RWPE1 (cell line): ENCODE results near the gene HNF1A.
A peak's percentile ranks its signal among the peaks of the same experiment; 100 is the strongest.

Experiments used
- CTCF ChIA-PET: fragments of 350-600 bp; sonication (Branson Sonifier 250); formaldehyde crosslinking; extraction: SDS; loops from one replicate; lab custom pipeline; 2021; lab: Yijun Ruan, JAX
- POLR2A ChIA-PET: fragments of 400-600 bp; formaldehyde crosslinking; extraction: SDS; loops from one replicate; lab custom pipeline; 2020; ENCODE audit warnings: antibody characterized with exemption; ENCODE audit not compliant: low non-redundant PET; lab: Yijun Ruan, JAX
- DNase-seq: peaks from one replicate; pipeline ENCODE4 v3.0.0; 2012; ENCODE audit warnings: low spot score
- H3K27ac ChIP-seq: fragments of 450-650 bp; 2 replicates; pipeline ENCODE4 v1.5.1; 2017
- TF ChIP-seq, protein P1 (sequence below): fragments of 450-650 bp; conservative IDR thresholded peaks from 2 replicates; pipeline ENCODE4 v1.5.1; 2017; ENCODE audit warnings: low read depth, mild to moderate bottlenecking

HNF1A gene, protein sequence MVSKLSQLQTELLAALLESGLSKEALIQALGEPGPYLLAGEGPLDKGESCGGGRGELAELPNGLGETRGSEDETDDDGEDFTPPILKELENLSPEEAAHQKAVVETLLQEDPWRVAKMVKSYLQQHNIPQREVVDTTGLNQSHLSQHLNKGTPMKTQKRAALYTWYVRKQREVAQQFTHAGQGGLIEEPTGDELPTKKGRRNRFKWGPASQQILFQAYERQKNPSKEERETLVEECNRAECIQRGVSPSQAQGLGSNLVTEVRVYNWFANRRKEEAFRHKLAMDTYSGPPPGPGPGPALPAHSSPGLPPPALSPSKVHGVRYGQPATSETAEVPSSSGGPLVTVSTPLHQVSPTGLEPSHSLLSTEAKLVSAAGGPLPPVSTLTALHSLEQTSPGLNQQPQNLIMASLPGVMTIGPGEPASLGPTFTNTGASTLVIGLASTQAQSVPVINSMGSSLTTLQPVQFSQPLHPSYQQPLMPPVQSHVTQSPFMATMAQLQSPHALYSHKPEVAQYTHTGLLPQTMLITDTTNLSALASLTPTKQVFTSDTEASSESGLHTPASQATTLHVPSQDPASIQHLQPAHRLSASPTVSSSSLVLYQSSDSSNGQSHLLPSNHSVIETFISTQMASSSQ

GRCh38 chr12:120978296-120979219 lies at the start of gene HNF1A:
TSS of gene HNF1A (plus strand) at chr12:120978543. CDS start at chr12:120978769, 226 bp downstream.
- ChIA-PET CTCF (interaction anchor here (0.6 kb wide), 1 partner anchor 312 kb away, joined by 3 read pairs; no protein-coding TSS in a partner anchor), POLR2A (no interaction called here)
- no peak for DNase-seq
- no peak within 1 kb of the TSS for H3K27ac ChIP-seq
- TF ChIP-seq, protein P1, sequence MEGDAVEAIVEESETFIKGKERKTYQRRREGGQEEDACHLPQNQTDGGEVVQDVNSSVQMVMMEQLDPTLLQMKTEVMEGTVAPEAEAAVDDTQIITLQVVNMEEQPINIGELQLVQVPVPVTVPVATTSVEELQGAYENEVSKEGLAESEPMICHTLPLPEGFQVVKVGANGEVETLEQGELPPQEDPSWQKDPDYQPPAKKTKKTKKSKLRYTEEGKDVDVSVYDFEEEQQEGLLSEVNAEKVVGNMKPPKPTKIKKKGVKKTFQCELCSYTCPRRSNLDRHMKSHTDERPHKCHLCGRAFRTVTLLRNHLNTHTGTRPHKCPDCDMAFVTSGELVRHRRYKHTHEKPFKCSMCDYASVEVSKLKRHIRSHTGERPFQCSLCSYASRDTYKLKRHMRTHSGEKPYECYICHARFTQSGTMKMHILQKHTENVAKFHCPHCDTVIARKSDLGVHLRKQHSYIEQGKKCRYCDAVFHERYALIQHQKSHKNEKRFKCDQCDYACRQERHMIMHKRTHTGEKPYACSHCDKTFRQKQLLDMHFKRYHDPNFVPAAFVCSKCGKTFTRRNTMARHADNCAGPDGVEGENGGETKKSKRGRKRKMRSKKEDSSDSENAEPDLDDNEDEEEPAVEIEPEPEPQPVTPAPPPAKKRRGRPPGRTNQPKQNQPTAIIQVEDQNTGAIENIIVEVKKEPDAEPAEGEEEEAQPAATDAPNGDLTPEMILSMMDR, result no peak

- CTCF ChIA-PET, result no interaction called here
- TF ChIP-seq, protein P1, result no peak
- no peak overlapping the region for H3K27ac ChIP-seq
- POLR2A ChIA-PET, result interaction anchor here (0.6 kb wide), 1 partner anchor 37 kb away, joined by 8 read pairs; no protein-coding TSS in a partner anchor
- peak; percentile 71 for DNase-seq
Observed at GRCh38 chr12:120928864-120929652, 49.3 kb upstream of the HNF1A start.

GRCh38 chr12:120930032-120930431 lies 48.3 kb upstream of the HNF1A start:
- no peak overlapping the region for H3K27ac ChIP-seq
- DNase-seq, result no peak
- TF ChIP-seq, protein P1, result no peak
- ChIA-PET POLR2A (no interaction called here), CTCF (no interaction called here)

DNA sequence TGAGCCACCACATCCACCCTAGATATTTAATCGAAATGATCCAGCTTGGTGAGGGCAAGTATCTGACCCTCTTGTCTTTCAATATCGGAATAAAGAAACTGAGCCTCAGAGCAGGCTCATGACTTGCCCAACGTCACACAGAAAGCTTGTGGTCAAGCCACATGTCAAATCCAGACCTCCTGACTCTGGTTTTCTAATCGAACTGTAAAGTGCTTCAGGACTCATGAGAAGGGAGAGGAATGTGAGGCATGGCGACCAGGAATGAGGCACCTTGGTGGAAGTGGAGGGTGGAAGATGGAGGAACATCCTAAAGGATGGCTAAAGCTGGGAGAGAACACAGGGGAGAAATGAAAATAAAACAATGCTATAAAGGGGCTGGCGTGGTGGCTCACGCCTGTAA lies 46.3 kb upstream of the HNF1A start:
- ChIA-PET POLR2A (no interaction called here), CTCF (no interaction called here)
- no peak for DNase-seq
- no peak overlapping the region for H3K27ac ChIP-seq
- TF ChIP-seq, protein P1, result no peak

DNA sequence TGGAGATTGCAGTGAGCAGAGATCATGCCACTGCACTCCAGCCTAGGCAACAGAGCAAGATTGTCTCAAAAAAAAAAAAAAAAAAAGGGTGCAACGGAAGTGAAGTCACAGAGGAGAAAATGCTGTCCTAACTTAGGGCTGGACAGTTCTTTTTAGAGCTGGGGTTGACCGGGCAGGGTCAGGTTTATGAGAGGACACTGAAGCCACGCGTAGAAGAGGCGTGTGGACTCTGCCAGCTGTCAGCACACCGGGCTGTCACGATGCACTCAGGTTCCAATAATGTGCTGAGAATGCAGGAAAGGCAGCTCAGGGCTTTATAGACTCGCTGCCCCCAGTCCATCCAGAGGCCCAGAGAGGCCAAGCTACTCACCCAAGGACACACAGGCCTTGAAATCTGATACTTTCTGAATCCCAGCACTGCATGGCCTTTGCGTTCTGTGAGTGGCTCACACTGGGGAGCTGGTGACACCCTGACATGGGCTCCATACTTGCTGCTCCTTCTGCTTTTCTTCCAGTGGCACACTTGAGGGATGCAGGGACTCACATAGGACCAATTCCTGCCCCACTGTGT lies 45.3 kb upstream of the HNF1A start:
- DNase-seq, result no peak
- POLR2A ChIA-PET, result no interaction called here
- no peak overlapping the region for H3K27ac ChIP-seq
- CTCF ChIA-PET, result no interaction called here
- TF ChIP-seq, protein P1, result no peak
